ENCODE measurements around the gene SENP3.
A peak's percentile ranks its signal among the peaks of the same experiment; 100 is the strongest.

The SENP3 gene

DNA sequence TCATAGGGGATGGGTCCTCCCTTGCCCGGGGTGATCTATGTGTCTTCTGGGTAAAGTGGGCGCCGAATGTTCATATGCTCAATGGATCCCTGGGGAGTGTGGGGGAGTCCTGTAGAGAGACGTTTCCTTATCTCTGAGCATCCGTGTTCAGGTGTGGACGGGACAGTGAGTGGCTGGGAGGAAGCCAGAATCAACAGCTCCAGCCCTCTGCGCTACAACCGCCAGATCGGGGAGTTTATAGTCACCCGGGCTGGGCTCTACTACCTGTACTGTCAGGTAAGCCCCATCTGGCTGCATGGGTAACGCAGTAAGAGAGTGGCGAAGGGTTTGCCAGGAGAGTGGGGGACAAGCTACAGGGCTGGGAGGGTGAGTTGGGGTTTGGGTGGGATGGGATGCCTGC lies 5.1 kb upstream of the SENP3 start:
- no peak for DNase-seq (ENCODE audit: low read depth)

DNA sequence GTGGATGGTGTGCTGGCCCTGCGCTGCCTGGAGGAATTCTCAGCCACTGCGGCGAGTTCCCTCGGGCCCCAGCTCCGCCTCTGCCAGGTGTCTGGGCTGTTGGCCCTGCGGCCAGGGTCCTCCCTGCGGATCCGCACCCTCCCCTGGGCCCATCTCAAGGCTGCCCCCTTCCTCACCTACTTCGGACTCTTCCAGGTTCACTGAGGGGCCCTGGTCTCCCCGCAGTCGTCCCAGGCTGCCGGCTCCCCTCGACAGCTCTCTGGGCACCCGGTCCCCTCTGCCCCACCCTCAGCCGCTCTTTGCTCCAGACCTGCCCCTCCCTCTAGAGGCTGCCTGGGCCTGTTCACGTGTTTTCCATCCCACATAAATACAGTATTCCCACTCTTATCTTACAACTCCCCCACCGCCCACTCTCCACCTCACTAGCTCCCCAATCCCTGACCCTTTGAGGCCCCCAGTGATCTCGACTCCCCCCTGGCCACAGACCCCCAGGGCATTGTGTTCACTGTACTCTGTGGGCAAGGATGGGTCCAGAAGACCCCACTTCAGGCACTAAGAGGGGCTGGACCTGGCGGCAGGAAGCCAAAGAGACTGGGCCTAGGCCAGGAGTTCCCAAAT lies 4.5 kb upstream of the SENP3 start:
- DNase-seq (ENCODE audit: low read depth) = no peak

DNA sequence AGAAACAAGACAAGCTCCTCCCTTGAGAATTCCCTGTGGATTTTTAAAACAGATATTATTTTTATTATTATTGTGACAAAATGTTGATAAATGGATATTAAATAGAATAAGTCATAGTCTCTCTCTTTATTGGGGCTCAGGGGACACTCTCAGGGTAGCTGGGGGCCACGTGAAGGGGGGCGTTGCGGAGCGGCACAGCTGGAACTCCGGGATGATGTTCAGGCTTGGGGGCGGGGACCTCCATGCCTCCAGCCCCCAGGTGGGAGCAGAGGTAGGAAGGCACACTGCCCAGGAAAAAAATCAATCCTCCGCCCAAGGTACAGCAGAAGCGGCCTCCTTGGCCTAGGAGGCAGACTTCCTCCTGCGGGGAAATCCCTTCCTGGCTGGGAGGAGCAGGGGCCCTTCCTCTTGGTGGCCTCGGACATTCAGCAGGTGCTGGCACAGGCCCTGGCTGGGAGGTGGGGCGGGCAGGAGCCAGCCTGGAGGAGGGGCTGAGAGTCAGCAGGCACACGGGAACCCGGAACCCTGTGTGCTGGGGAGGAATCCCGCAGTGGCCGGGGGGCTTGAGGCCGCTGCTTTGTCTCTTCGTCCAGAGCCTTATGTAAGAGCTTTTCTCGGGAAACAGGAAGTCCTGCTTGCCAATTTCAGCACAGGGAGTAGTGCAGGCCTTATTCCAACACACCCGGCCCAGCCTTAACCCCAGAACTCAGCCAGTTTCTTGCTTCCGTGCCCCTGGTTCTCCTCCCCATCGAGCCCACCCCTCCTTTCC lies 3.8 kb upstream of the SENP3 start:
- no peak for DNase-seq (ENCODE audit: low read depth)

DNA sequence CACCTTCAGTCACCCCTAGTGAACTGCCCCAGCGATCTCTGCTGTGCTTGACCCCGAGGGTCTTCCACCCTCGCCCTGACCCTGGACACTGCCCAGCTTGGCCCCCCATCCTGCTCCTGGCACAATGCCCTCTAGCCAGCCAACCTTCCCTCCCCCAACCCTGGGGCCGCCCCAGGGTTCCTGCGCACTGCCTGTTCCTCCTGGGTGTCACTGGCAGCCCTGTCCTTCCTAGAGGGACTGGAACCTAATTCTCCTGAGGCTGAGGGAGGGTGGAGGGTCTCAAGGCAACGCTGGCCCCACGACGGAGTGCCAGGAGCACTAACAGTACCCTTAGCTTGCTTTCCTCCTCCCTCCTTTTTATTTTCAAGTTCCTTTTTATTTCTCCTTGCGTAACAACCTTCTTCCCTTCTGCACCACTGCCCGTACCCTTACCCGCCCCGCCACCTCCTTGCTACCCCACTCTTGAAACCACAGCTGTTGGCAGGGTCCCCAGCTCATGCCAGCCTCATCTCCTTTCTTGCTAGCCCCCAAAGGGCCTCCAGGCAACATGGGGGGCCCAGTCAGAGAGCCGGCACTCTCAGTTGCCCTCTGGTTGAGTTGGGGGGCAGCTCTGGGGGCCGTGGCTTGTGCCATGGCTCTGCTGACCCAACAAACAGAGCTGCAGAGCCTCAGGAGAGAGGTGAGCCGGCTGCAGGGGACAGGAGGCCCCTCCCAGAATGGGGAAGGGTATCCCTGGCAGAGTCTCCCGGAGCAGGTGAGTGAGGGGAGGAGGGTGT lies 3.0 kb upstream of the SENP3 start, which contains the start of gene TNFSF13:
Gene TNFSF13 (plus strand): TSS at position 207 of the 776 bp plus-strand sequence. CDS start 290 bp downstream, at position 497.
- DNase-seq (ENCODE audit: low read depth) = no peak

DNA sequence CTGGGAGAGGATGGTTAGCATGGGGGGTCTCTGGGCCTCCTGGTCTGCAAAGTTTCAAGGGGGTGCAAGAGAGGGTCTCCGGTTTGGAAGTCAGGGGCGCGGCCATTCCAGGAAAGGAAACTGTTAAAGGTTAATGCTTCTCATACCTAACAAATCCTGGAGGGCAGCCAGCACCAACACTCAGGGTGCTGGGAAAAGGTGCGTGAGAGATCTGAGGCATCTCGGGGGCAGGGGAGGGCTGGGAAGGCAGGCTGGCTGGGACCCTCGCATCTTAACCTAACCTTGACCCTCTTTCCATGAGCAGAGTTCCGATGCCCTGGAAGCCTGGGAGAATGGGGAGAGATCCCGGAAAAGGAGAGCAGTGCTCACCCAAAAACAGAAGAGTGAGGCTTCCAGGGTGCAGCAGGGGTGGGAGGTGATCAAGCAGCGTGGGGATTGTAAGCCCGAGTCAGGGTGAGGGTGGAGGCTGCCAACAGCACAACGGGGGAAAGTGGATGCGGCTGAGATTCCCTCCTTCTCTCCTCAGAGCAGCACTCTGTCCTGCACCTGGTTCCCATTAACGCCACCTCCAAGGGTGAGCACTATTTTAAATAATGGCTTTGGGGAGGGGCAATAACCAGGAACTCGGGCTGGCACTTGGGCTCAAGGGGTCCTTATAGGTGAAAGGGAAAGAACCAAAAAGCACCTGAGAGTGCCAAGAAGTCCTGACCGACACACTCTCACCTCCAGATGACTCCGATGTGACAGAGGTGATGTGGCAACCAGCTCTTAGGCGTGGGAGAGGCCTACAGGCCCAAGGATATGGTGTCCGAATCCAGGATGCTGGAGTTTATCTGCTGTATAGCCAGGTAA lies 2.2 kb upstream of the SENP3 start:
- DNase-seq (ENCODE audit: low read depth) = no peak

GRCh38 chr17:7560172-7561027 lies 1.3 kb upstream of the SENP3 start:
- DNase-seq (ENCODE audit: low read depth) = peak; percentile 63

DNA sequence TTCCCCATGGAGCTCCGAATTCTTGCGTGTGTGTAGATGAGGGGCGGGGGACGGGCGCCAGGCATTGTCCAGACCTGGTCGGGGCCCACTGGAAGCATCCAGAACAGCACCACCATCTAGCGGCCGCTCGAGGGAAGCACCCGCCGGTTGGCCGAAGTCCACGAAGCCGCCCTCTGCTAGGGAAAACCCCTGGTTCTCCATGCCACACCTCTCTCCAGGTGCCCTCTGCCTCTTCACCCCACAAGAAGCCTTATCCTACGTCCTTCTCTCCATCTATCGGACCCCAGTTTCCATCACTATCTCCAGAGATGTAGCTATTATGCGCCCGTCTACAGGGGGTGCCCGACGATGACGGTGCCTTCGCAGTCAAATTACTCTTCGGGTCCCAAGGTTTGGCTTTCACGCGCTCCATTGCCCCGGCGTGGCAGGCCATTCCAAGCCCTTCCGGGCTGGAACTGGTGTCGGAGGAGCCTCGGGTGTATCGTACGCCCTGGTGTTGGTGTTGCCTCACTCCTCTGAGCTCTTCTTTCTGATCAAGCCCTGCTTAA lies 617 bp upstream of the SENP3 start:
- DNase-seq (ENCODE audit: low read depth) = peak; percentile 84

GRCh38 chr17:7562208-7562605 lies 488 bp downstream of the SENP3 start:
- DNase-seq (ENCODE audit: low read depth) = no peak

- DNase-seq (ENCODE audit: low read depth) = no peak
These were observed 1.6 kb downstream of the SENP3 start for GRCh38 chr17:7563115-7563869.

DNA sequence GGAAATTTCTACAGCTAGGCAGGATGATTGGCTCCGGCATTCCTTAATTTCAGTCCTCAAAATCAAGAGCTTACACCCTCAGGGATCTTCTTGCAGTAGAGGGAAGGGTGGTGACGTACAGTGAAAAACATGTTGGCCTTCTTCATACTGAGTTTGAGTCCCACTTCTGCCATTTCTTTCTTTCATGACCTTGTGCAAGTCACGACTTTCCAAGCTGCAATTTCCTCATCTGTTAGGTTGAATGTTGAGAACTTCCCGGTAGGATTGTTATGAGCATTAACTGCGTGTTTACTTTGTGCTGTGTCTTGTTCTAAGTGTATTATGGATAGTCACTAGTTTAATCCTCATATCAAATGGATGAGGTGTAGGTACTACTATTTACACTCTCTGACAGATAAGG lies 7.9 kb downstream of the SENP3 start:
- DNase-seq (ENCODE audit: low read depth) = no peak

DNA sequence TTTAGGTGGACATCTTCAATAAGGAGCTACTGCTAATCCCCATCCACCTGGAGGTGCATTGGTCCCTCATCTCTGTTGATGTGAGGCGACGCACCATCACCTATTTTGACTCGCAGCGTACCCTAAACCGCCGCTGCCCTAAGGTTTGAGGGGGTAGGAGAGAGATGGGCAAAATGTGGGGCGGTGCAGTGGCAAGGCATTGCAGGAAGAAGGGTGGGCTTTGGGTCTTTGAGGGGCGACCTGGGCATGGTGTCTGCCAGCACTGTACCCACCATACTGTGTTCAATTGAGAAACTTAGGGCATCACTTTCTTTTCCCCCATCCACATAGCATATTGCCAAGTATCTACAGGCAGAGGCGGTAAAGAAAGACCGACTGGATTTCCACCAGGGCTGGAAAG lies 8.6 kb downstream of the SENP3 start:
- no peak for DNase-seq (ENCODE audit: low read depth)

- no peak for DNase-seq (ENCODE audit: low read depth)
These were observed 10.5 kb downstream of the SENP3 start for GRCh38 chr17:7572338-7572587.

DNA sequence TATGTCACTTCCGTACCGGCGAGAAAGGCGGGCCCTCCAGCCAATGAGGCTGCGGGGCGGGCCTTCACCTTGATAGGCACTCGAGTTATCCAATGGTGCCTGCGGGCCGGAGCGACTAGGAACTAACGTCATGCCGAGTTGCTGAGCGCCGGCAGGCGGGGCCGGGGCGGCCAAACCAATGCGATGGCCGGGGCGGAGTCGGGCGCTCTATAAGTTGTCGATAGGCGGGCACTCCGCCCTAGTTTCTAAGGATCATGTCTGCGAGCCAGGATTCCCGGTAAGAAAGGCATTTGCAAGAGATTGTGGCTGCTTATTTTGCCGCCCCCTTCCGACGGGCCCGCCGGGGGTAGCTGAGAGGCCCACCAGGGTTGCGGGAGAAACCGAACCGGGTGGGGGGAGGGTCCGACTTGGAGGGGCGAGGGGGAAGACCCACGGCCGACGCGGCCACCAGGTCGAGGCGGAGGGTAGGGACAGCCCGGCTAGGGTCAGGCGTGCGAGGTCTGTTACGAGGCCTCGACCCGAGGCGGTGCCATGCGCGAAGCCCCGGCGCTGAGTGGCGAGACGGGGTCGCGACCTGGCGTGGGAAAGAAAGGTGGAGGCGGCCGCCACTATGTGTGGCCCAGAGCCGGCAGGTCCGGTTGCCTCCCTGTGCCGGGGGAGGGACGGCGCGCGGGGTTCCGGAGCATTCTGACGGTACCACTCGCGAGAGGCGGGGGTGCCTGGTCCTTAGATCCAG lies 11.0 kb downstream of the SENP3 start:
- DNase-seq (ENCODE audit: low read depth) = peak; percentile 100

- DNase-seq (ENCODE audit: low read depth) = peak; percentile 82
These were observed 11.8 kb downstream of the SENP3 start for GRCh38 chr17:7573324-7574080.

DNA sequence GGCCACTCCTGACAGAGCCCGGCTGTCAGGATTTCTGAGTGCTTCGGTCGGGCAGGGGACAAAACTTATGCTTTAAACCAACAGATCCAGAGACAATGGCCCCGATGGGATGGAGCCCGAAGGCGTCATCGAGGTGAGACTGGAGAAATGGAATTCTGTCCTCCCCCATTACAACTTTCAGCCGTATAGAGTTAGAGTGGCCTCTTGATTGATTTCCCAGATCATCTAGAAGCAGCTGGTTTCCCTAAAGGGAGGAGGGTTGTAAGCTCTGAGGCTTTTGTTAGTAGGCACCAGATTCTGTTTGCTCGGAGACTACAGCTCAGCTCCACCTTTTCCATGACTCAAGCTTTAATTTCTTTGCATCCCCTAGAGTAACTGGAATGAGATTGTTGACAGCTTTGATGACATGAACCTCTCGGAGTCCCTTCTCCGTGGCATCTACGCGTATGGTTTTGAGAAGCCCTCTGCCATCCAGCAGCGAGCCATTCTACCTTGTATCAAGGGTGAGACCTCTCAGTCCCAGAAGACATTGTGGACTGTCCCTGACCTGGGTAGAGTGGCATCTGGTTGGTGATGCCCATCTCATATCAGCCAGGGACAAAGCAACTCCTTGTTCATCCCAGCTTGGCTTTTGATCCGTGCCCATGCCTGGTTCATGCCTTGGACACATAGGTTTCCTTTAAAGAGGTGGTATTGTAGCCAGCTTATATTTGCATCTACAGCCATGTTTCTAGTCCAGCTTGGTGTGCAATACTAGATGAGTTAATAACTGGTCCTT lies 12.6 kb downstream of the SENP3 start:
- no peak for DNase-seq (ENCODE audit: low read depth)

- DNase-seq (ENCODE audit: low read depth) = no peak
These were observed 13.8 kb downstream of the SENP3 start for GRCh38 chr17:7575481-7575883.

DNA sequence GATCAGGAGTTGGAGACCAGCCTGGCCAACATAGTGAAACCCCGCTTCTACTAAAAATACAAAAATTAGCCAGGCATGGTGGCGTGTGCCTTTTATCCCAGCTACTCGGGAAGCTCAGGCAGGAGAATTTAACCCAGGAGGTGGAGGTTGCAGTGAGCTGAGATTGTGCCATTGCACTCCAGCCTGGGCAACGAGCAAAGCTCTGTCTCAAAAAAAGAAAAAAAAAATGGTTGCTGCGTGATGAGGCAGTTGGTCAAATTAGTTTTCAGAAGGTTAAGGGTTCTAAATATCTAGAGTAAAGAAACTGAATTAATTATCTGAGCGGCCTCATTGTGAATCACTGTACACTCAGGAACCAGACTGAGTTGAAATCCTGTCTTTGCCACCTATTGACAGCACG lies 14.2 kb downstream of the SENP3 start:
- no peak for DNase-seq (ENCODE audit: low read depth)

DNA sequence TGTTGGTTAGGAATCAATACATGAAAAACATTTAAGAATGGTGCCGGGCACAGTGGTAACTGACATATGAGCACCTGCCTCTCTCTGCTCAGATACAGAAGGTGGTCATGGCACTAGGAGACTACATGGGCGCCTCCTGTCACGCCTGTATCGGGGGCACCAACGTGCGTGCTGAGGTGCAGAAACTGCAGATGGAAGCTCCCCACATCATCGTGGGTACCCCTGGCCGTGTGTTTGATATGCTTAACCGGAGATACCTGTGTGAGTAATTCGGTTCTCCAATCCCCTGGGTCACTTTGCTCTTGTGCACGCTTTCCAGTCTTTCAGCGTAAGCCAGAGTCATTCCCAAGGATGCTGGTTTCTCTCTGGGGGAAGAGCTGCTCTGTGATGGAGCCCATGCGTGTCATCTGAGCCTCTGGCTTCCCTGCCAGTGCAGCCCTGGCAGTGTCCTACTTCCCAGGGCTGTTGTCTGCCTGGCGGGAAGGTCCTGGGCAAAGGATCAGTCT lies 14.8 kb downstream of the SENP3 start:
- DNase-seq (ENCODE audit: low read depth) = no peak

Data from activated T-cell treated with anti-CD3 and anti-CD28 coated beads for 48 hours (primary cell).